LoVo (cell line): ENCODE results near the gene ZNF221.
"Not testable (repeated sequence)": the region's sequence is repeated elsewhere in the genome, so short reads cannot be mapped to it uniquely, and the experiment has no call there.

ENCODE experiments used
- DNase-seq: peaks from one replicate; pipeline ENCODE4 v3.0.0-alpha.2; 2016; ENCODE audit warnings: low spot score

Gene ZNF221

GRCh38 chr19:43950834-43951645 lies at the start of gene ZNF221:
Gene ZNF221, plus strand, starts transcription at chr19:43951228. Its CDS starts 11,499 bp downstream, at chr19:43962727.
- peak; percentile 38 for DNase-seq

- no peak for DNase-seq
Observed at GRCh38 chr19:43901395-43902390, 49.3 kb upstream of the ZNF221 start.

GRCh38 chr19:43902399-43902798 lies 48.6 kb upstream of the ZNF221 start:
- no peak for DNase-seq

GRCh38 chr19:43905897-43906296 lies 45.1 kb upstream of the ZNF221 start:
- DNase-seq, result no peak

- DNase-seq, result no peak
Observed at GRCh38 chr19:43906774-43907173, 44.3 kb upstream of the ZNF221 start.

GRCh38 chr19:43908659-43909058 lies 42.4 kb upstream of the ZNF221 start:
- no peak for DNase-seq

- DNase-seq, result no peak
Observed at GRCh38 chr19:43910884-43911283, 40.1 kb upstream of the ZNF221 start.

GRCh38 chr19:43913383-43913782 lies 37.6 kb upstream of the ZNF221 start:
- no peak for DNase-seq

GRCh38 chr19:43914051-43914450 lies 37.0 kb upstream of the ZNF221 start:
- DNase-seq, result no peak

GRCh38 chr19:43923875-43924274 lies 27.2 kb upstream of the ZNF221 start:
- no peak for DNase-seq

GRCh38 chr19:43928820-43929219 lies 22.2 kb upstream of the ZNF221 start:
- DNase-seq, result no peak

- no peak for DNase-seq
Observed at GRCh38 chr19:43934055-43934984, 16.7 kb upstream of the ZNF221 start.

GRCh38 chr19:43934985-43935708 lies 15.9 kb upstream of the ZNF221 start, which contains the start of gene ZNF45:
Gene ZNF45, minus strand, starts transcription at chr19:43935282. Its CDS starts 13,097 bp downstream, at chr19:43922185.
- DNase-seq, result peak; percentile 73

- no peak for DNase-seq
Observed at GRCh38 chr19:43936188-43936587, 14.8 kb upstream of the ZNF221 start.

GRCh38 chr19:43939557-43940260 lies 11.3 kb upstream of the ZNF221 start:
- no peak for DNase-seq

GRCh38 chr19:43940719-43941118 lies 10.3 kb upstream of the ZNF221 start:
- no peak for DNase-seq

GRCh38 chr19:43941209-43941608 lies 9.8 kb upstream of the ZNF221 start:
- DNase-seq, result no peak

- DNase-seq, result not testable (repeated sequence)
Observed at GRCh38 chr19:43947412-43947811, 3.6 kb upstream of the ZNF221 start.

GRCh38 chr19:43949803-43950202 lies 1.2 kb upstream of the ZNF221 start:
- not testable (repeated sequence) for DNase-seq

GRCh38 chr19:43956827-43957226 lies 5.8 kb downstream of the ZNF221 start:
- no peak for DNase-seq
